Measurements from ENCODE around the gene RELN.

- TF ChIP-seq L3MBTL2 (IDR thresholded peaks at IDR 0.05): no peak
- TF ChIP-seq CTCF (IDR thresholded peaks at IDR 0.05 in 2 of 3, conservative IDR thresholded peaks at IDR 0.05 in 1 of 3; ENCODE audit: insufficient read depth in 2 of 3, low read depth in 1 of 3, low read length in 3 of 3): no peak
- TF ChIP-seq ZNF274 (IDR thresholded peaks at IDR 0.05; ENCODE audit: borderline replicate concordance, low read depth, low read length): no peak
- no peak for TF ChIP-seq HDAC1 (IDR thresholded peaks at IDR 0.05)
- TF ChIP-seq HNRNPH1 (optimal IDR thresholded peaks at IDR 0.05; ENCODE audit: low read depth, low read length): no peak
- TF ChIP-seq HDAC2 (IDR thresholded peaks at IDR 0.05): no peak
- no peak for TF ChIP-seq PBX2 (CRISPR knock-in tag; IDR thresholded peaks at IDR 0.05; ENCODE audit: low read depth)
- TF ChIP-seq PBX2 (tag; conservative IDR thresholded peaks at IDR 0.05; ENCODE audit: low read depth): no peak
- no peak for TF ChIP-seq ZFP36 (IDR thresholded peaks at IDR 0.05; ENCODE audit: low read depth, low read length, partially characterized antibody)
- TF ChIP-seq BRCA1 (IDR thresholded peaks at IDR 0.05): no peak
- TF ChIP-seq BRCA1 (CRISPR knock-in tag; IDR thresholded peaks at IDR 0.05): no peak
These were observed 124.0 kb downstream of the RELN start for GRCh38 chr7:103865442-103865841.
